ENCODE measurements around the gene OR7G1. TPM values are rescaled to one million over a fixed set of nuclear protein-coding genes. Genes with fewer than 3 reads are reported as not detected.

Gene OR7G1
- total RNA-seq, 1 experiment from 2014 or later: not detected

- ATAC-seq: peak; percentile 83
- TF ChIP-seq TP53 (CRISPR knock-in tag; IDR thresholded peaks at IDR 0.05) (no peak), ZNF416 (CRISPR knock-in tag; IDR thresholded peaks at IDR 0.05) (no peak), MAX (CRISPR knock-in tag; IDR thresholded peaks at IDR 0.05) (peak; percentile 18; the same call in 1 of the 2 replicates), CREM (CRISPR knock-in tag; IDR thresholded peaks at IDR 0.05) (no peak), TEAD4 (CRISPR knock-in tag; IDR thresholded peaks at IDR 0.05) (no peak), TEAD1 (CRISPR knock-in tag; IDR thresholded peaks at IDR 0.05) (peak; percentile 63; the same call in 1 of the 2 replicates), ZNF281 (CRISPR knock-in tag; IDR thresholded peaks at IDR 0.05) (peak; percentile 79), ZNF423 (CRISPR knock-in tag; IDR thresholded peaks at IDR 0.05) (peak; percentile 62), ZNF138 (CRISPR knock-in tag; conservative IDR thresholded peaks at IDR 0.05) (no peak)
- peak; percentile 20 for DNase-seq (ENCODE audit: low spot score)
- Mint-ChIP-seq H3K27me3 (ENCODE audit: low read depth) (no peaks in the 10 kb centered on the region), H3K9me3 (no peaks in the 10 kb centered on the region), H3K27ac (peak overlapping the region; percentile 84), H3K4me1 (peaks cover 26% of the 10 kb centered on the region), H3K4me3 (no peak overlapping the region), H3K36me3 (no peaks in the 10 kb centered on the region)
- ChIA-PET CTCF (interaction anchor here (0.6 to 1.2 kb wide), 8 partner anchors 15 to 437 kb away, joined by 3 to 7 read pairs (median 3); partner anchors contain the start of gene ACTL9), POLR2A (interaction anchor here (0.8 to 1.4 kb wide), 2 partner anchors 14 to 16 kb away, joined by 3 read pairs; no protein-coding TSS in a partner anchor)
Measured at GRCh38 chr19:9070066-9070465, 45.5 kb downstream of the OR7G1 start.

GRCh38 chr19:9065457-9066014 is 50.0 kb downstream of the OR7G1 start:
- H3K9me3 Mint-ChIP-seq: no peaks in the 10 kb centered on the region
- TF ChIP-seq RELA (CRISPR knock-in tag; IDR thresholded peaks at IDR 0.05; ENCODE audit: borderline replicate concordance): no peak
- no peak for TF ChIP-seq ATF1 (CRISPR knock-in tag; IDR thresholded peaks at IDR 0.05)
- no peak for TF ChIP-seq GTF2I (CRISPR knock-in tag; conservative IDR thresholded peaks at IDR 0.05)
- TF ChIP-seq KAT7 (CRISPR knock-in tag; IDR thresholded peaks at IDR 0.05; ENCODE audit: borderline replicate concordance): no peak
- TF ChIP-seq MAX (CRISPR knock-in tag; IDR thresholded peaks at IDR 0.05): no peak
- TF ChIP-seq NR3C1 (CRISPR knock-in tag; conservative IDR thresholded peaks at IDR 0.05; ENCODE audit: low read depth): no peak
- no peak for TF ChIP-seq RORB (CRISPR knock-in tag; IDR thresholded peaks at IDR 0.05)
- no peak for TF ChIP-seq ATF2 (CRISPR knock-in tag; IDR thresholded peaks at IDR 0.05; ENCODE audit: borderline replicate concordance, low read depth)
- TF ChIP-seq ESRRA (CRISPR knock-in tag; IDR thresholded peaks at IDR 0.05; ENCODE audit: borderline replicate concordance): no peak
- no peak for TF ChIP-seq SOX15 (CRISPR knock-in tag; IDR thresholded peaks at IDR 0.05)
- no peak for TF ChIP-seq ZNF219 (CRISPR knock-in tag; IDR thresholded peaks at IDR 0.05; ENCODE audit: borderline replicate concordance)
- TF ChIP-seq ZNF396 (CRISPR knock-in tag; IDR thresholded peaks at IDR 0.05; ENCODE audit: borderline replicate concordance): no peak
- TF ChIP-seq CREB1 (CRISPR knock-in tag; IDR thresholded peaks at IDR 0.05): no peak
- no peak for TF ChIP-seq TCF7 (CRISPR knock-in tag; IDR thresholded peaks at IDR 0.05; ENCODE audit: low read depth)
- TF ChIP-seq MLX (CRISPR knock-in tag; IDR thresholded peaks at IDR 0.05): no peak
- POLR2A ChIA-PET: no interaction called here
- peak; percentile 61 for ATAC-seq
- no peak overlapping the region for H3K27ac Mint-ChIP-seq
- H3K27me3 Mint-ChIP-seq (ENCODE audit: low read depth): no peaks in the 10 kb centered on the region
- no peaks in the 10 kb centered on the region for H3K36me3 Mint-ChIP-seq
- H3K4me3 Mint-ChIP-seq: no peak overlapping the region
- CTCF ChIA-PET: interaction anchor here (0.6 kb wide), 1 partner anchor 629 kb away, joined by 3 read pairs; no protein-coding TSS in a partner anchor
- H3K4me1 Mint-ChIP-seq: peaks cover 7% of the 10 kb centered on the region
- peak; percentile 39 for DNase-seq (ENCODE audit: low spot score)
